ENCODE results near the gene MAP3K7CL.

MAP3K7CL gene

DNA sequence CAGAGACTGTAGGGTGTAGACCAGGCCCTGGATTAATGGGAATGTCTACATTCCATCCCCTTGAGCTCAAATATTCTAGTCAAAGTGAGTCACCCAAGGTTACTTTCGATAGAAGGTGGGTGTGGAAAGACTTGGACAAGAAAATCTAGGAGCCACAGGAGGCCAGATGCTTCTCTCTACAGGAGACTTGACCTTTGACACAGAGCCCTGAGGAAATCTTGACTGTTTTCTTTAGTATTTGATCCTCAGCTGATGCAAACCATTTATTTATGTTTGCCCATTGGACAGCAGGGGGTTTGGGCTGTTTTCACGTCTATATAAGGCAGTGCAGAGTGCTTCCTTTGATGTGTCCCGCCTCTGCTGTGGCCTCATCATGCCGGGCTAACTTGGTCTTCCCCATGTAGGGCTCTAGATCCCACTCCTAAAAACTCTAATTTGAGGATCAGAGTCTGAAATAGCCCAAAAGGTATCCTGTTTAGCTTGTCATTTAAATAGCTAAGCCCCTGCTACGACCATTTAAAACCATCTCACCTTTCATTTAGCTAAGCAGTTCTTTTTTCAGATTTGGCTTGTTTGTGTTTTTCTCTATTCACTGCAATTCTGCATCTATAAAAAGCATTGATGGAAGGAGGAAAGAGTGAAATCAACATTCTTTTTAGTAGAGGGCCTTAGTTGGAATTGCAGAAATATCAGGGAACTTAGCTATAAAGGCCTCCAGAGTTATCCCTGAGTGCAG is 15.5 kb upstream of the MAP3K7CL start:
- Histone ChIP-seq H3K4me1 (no peaks in the 10 kb centered on the region), H3K9me3 (no peaks in the 10 kb centered on the region), H3K4me3 (no peak overlapping the region), H3K27me3 (ENCODE audit: low read depth) (0 out of 2 replicates have a peak, but pooled peaks cover 2% of the 10 kb centered on the region), H3K36me3 (replicated peaks) (no peaks in the 10 kb centered on the region)
- no peak for DNase-seq (ENCODE audit: low spot score in 2 of 2)
- in situ Hi-C loops (cut with MboI; ENCODE audit: low sequenced_read_pairs), result no loop called here

DNA sequence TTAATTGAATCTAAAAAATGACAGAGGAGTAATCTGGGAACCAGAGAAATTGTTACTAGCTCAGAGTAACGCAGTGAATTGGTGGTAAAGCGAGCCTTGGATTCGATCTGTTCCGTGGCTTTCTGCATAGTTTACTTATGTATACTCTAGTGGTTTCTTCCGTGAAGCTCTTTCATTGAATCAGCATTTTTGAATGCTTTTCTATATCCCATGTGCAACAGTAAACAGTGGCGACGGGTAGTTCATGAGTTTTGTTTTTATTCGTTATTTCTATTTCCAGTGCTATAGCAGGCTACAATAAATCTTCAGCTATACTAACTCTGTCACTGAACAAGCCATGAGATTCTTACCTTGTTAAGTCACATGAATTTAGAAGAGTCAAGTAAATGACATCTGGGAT is 14.5 kb upstream of the MAP3K7CL start:
- no peaks in the 10 kb centered on the region for H3K4me1 ChIP-seq
- no peaks in the 10 kb centered on the region for H3K9me3 ChIP-seq
- 0 out of 2 replicates have a peak, but pooled peaks cover 2% of the 10 kb centered on the region for H3K27me3 ChIP-seq (ENCODE audit: low read depth)
- no peak for DNase-seq (ENCODE audit: low spot score in 2 of 2)
- no peak overlapping the region for H3K4me3 ChIP-seq
- in situ Hi-C loops (cut with MboI; ENCODE audit: low sequenced_read_pairs), result no loop called here
- H3K36me3 ChIP-seq (replicated peaks), result no peaks in the 10 kb centered on the region

DNA sequence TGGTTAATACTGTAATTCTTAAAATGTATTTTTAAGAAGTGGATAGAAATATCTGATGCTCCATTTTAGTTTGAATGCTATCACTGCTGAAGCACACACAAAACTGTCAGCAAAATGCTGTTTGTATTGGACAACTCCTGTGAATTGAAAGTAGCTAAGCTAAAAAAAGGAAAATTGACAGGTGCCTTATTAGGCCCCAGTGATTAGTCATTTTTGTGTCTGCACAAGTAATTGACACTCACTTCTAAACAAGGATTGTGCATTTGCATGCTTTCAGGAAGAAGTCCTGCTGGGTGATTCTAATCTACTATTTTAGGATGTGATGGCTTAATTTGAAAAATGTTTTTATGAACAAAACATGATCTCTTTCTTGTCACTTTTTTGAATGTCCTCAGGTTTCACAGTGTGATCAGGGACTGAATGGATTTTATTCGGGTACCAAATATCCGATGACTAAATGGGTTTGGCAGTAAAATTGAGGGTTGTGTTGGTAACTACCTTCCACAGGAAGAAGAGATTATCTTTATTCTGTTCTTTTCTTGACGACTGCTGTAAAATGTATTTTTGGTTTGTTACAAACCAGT is 13.0 kb upstream of the MAP3K7CL start:
- no peaks in the 10 kb centered on the region for H3K9me3 ChIP-seq
- in situ Hi-C loops (cut with MboI; ENCODE audit: low sequenced_read_pairs), result no loop called here
- H3K27me3 ChIP-seq (ENCODE audit: low read depth), result 0 out of 2 replicates have a peak, but pooled peaks cover 2% of the 10 kb centered on the region
- no peak for DNase-seq (ENCODE audit: low spot score in 2 of 2)
- H3K4me3 ChIP-seq, result no peak overlapping the region
- H3K36me3 ChIP-seq (replicated peaks), result no peaks in the 10 kb centered on the region
- H3K4me1 ChIP-seq, result no peaks in the 10 kb centered on the region

DNA sequence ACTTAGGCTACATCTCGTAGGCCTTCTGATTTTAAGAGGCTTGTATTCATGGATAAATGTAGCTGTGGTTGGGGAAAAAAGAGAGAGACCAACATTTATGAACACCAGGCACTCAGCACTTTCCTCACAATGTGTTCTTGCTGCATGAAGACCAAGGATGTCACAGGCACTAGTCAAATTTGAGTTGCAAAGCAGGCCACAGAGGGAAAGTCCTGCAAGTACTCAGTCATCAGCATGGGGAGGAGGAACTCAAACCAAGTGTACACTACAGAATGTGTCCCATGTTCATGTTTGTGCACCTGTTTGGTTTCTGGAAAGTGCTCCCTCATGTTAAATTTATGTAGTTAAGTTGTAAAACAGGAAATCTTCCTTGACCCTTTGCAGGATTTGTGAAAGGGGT is 8.7 kb upstream of the MAP3K7CL start:
- no peaks in the 10 kb centered on the region for H3K36me3 ChIP-seq (replicated peaks)
- H3K4me1 ChIP-seq, result no peaks in the 10 kb centered on the region
- H3K4me3 ChIP-seq, result no peak overlapping the region
- 0 out of 2 replicates have a peak, but pooled peaks cover 2% of the 10 kb centered on the region for H3K27me3 ChIP-seq (ENCODE audit: low read depth)
- in situ Hi-C loops (cut with MboI; ENCODE audit: low sequenced_read_pairs), result no loop called here
- no peaks in the 10 kb centered on the region for H3K9me3 ChIP-seq
- no peak for DNase-seq (ENCODE audit: low spot score in 2 of 2)

DNA sequence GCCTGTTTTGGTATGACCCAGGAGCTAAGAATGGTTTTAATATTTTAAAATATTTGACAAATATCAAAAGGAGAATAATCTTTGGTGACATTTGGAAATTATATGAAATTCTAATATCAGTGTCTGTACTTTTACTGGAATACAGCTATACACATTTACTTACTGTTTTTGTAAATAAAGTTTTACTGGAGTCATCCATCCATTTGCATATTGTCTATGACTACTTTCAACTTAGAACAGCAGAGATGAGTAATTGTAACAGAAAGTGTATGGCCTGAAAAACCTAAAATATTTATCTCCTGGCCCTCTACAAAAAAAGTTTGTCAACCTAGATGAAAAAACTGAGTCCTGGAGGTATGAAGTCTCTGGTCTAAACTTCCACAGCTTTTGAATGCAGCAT is 5.8 kb upstream of the MAP3K7CL start:
- DNase-seq (ENCODE audit: low spot score in 2 of 2), result no peak
- Histone ChIP-seq H3K36me3 (replicated peaks) (no peaks in the 10 kb centered on the region), H3K4me1 (no peaks in the 10 kb centered on the region), H3K9me3 (no peaks in the 10 kb centered on the region), H3K4me3 (no peak overlapping the region), H3K27me3 (ENCODE audit: low read depth) (no peaks in the 10 kb centered on the region)
- in situ Hi-C loops (cut with MboI; ENCODE audit: low sequenced_read_pairs), result no loop called here

DNA sequence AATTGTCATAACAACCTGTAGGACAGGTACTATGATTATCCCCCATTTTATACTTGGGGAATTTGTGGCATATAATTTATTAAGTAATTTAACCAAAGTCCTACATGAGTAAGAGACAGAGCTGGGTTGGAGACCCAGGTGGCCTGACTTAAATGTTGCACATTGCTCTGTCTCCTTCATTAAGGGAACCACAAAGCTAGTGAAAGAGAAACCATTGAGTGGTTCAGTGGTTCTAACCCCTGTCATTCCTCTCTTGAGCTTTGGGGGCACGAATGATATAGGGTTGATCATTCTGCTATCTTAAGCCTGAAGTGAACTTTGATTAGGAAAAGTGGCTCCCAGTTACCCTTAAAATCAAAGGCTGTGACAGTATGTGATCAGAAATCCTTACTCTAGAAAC is 5.3 kb upstream of the MAP3K7CL start:
- in situ Hi-C loops (cut with MboI; ENCODE audit: low sequenced_read_pairs), result no loop called here
- Histone ChIP-seq H3K9me3 (no peaks in the 10 kb centered on the region), H3K27me3 (ENCODE audit: low read depth) (no peaks in the 10 kb centered on the region), H3K4me1 (no peaks in the 10 kb centered on the region), H3K4me3 (no peak overlapping the region), H3K36me3 (replicated peaks) (no peaks in the 10 kb centered on the region)
- no peak for DNase-seq (ENCODE audit: low spot score in 2 of 2)

DNA sequence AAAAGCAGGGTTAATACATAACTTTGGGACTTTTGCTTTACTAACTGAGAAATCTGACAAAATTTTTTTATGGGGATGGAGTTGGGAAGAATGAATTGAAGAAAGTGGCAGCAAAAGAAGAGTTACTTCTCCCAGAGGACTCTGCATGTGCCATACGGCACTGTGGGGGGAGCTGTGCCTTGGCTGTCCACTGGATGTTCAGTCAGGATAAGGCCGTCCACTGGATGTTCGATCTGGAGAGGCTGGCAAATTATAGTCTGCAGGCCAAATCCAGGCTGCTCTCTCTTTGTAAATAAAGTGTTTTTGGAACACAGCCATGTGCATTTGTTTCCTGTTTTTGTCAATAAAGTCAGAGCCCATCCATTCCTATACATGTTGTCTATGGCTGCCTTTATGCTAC is 4.5 kb upstream of the MAP3K7CL start:
- in situ Hi-C loops (cut with MboI; ENCODE audit: low sequenced_read_pairs), result no loop called here
- Histone ChIP-seq H3K4me1 (no peaks in the 10 kb centered on the region), H3K27me3 (ENCODE audit: low read depth) (no peaks in the 10 kb centered on the region), H3K36me3 (replicated peaks) (no peaks in the 10 kb centered on the region), H3K9me3 (no peaks in the 10 kb centered on the region), H3K4me3 (no peak overlapping the region)
- DNase-seq (ENCODE audit: low spot score in 2 of 2), result no peak

DNA sequence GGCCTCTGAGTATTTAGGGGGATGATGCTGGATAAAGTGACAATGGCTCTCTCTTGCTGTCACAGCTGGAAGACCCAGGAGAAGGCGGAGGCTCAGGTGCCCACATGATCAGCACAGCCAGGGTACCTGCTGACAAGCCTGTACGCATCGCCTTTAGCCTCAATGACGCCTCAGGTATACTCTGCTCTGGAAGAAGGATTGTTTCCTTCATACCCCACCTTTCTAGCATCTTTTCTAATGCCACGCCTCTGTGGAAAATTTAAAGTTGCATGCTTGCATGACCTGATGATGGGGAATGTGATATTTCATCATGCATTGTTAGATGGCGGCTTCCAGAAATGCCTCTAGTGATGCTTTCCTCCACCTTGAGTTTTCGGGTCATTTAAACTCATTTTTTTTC is 2.8 kb downstream of the MAP3K7CL start:
- Histone ChIP-seq H3K4me3 (no peak overlapping the region), H3K27me3 (ENCODE audit: low read depth) (no peaks in the 10 kb centered on the region), H3K9me3 (no peaks in the 10 kb centered on the region), H3K36me3 (replicated peaks) (no peaks in the 10 kb centered on the region), H3K4me1 (no peaks in the 10 kb centered on the region)
- in situ Hi-C loops (cut with MboI; ENCODE audit: low sequenced_read_pairs), result no loop called here
- no peak for DNase-seq (ENCODE audit: low spot score in 2 of 2)

DNA sequence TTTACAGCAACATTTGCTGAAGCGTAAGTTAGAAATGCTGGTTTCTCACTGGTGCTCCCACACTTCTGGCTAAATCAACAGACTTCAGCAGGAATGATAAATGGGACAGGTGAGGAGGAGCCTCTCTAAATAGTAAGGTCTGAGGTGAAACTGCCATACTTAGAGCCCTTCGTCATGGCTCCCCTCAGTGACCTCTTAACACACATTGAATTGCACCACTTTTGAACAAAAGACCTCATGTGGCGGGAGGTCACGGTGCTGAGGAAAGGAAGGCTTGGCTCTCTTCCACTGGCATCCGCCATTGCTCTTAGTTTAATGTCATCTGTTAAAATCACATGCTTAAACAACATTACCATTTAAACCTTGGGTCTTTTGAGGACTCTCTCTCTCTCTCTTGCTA is 3.4 kb downstream of the MAP3K7CL start:
- in situ Hi-C loops (cut with MboI; ENCODE audit: low sequenced_read_pairs), result no loop called here
- Histone ChIP-seq H3K4me3 (no peak overlapping the region), H3K4me1 (no peaks in the 10 kb centered on the region), H3K27me3 (ENCODE audit: low read depth) (no peaks in the 10 kb centered on the region), H3K9me3 (no peaks in the 10 kb centered on the region), H3K36me3 (replicated peaks) (no peaks in the 10 kb centered on the region)
- DNase-seq (ENCODE audit: low spot score in 2 of 2), result no peak

DNA sequence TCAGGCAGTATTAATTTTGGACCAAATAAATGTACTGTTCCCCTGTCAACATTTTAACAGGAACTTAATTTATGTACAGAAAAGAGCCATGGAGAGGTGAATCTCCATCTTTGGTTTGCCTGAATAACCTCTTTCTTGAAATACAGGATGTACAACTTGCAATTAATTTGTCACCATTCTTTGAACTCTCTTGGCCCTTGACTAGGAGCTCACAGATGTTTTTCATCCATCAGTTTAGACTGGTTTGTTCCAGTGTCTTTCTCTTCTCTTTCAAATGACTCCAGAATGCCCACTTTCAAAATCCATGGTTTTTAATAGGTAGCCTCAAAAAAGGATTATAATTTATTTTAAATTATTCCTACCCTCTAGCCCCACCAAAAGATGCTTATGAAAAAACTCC is 5.0 kb downstream of the MAP3K7CL start:
- no peak for DNase-seq (ENCODE audit: low spot score in 2 of 2)
- in situ Hi-C loops (cut with MboI; ENCODE audit: low sequenced_read_pairs), result no loop called here
- no peaks in the 10 kb centered on the region for H3K4me1 ChIP-seq

DNA sequence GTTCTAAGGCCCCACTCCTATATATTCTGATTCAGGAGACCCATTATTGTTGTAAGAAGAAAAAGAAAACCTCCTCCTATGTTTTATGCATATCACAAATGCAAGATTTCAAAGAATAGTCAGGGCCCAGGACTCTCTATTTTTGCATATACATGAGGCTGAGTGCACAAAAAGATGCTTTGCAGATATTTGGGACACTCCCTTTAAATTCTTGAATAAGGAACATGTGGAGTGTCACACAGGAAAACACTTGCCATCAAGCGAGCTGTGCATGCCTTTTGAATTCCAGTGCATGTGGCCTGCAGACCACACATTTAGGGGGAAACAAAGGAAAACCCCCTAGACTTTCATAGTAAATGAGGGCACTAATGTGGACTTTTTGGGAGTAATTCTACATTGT is 5.6 kb downstream of the MAP3K7CL start:
- Histone ChIP-seq H3K4me1 (no peaks in the 10 kb centered on the region), H3K4me3 (no peak overlapping the region), H3K9me3 (no peaks in the 10 kb centered on the region), H3K36me3 (replicated peaks) (no peaks in the 10 kb centered on the region), H3K27me3 (ENCODE audit: low read depth) (no peaks in the 10 kb centered on the region)
- DNase-seq (ENCODE audit: low spot score in 2 of 2), result no peak
- in situ Hi-C loops (cut with MboI; ENCODE audit: low sequenced_read_pairs), result no loop called here

More for the DNA sequence above, 5.0 kb downstream of the MAP3K7CL start:
- no peaks in the 10 kb centered on the region for H3K36me3 ChIP-seq (replicated peaks)
- no peak overlapping the region for H3K4me3 ChIP-seq
- no peaks in the 10 kb centered on the region for H3K9me3 ChIP-seq
- H3K27me3 ChIP-seq (ENCODE audit: low read depth), result no peaks in the 10 kb centered on the region

DNA sequence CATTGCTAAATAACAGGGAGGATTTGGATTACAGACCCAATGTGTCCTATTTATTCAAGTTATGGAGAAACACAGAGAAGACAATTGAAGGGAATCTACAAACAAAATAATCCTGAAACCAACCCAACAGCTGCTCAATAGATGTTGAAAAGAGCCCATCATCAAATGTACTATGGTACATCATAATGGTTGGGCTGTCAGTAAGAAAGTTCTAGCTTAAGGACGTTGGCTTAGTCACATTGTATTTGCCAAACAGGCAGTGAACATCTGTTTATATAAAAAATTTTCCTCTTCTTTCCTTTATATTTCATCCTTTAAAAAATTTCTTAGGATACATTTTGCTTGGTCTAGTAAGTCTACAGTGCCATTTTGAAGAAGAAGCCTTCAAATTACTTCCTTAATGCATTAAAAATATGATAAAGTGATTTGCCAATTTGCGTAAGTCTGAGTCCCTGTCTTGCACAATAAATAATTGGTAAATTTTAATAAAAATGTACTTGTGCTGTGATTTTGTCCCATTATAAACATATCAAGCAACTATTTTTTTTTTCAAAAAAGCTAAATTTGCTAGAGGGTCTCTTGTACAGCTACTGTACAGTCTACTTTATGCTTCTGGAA is 14.4 kb downstream of the MAP3K7CL start:
- no peaks in the 10 kb centered on the region for H3K9me3 ChIP-seq
- no peaks in the 10 kb centered on the region for H3K27me3 ChIP-seq (ENCODE audit: low read depth)
- H3K4me1 ChIP-seq, result no peaks in the 10 kb centered on the region
- in situ Hi-C loops (cut with MboI; ENCODE audit: low sequenced_read_pairs), result no loop called here
- DNase-seq (ENCODE audit: low spot score in 2 of 2), result no peak
- H3K4me3 ChIP-seq, result no peak overlapping the region
- no peaks in the 10 kb centered on the region for H3K36me3 ChIP-seq (replicated peaks)

DNA sequence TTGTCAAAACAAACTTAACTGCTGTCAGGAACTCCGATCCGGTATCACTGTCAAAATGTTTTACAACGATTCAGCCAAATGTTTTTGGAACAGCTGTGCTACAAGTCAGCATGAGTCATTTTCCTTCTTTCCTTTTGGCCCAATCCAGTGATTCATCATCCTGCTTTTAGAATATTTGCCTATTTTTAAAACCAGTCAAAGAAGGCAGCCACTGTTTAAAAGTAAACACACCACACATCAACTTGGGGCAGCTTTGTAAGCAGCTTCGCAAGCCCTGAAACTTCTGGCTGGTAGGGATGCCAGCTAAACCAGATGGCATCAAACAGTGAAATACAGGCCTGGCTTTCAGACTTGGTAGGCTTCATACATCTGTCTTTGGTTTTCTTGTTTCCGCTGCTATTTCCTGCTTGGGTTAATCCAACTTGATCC is 14.9 kb downstream of the MAP3K7CL start:
- Histone ChIP-seq H3K9me3 (no peaks in the 10 kb centered on the region), H3K27me3 (ENCODE audit: low read depth) (no peaks in the 10 kb centered on the region), H3K36me3 (replicated peaks) (no peaks in the 10 kb centered on the region), H3K4me1 (no peaks in the 10 kb centered on the region), H3K4me3 (no peak overlapping the region)
- no peak for DNase-seq (ENCODE audit: low spot score in 2 of 2)
- in situ Hi-C loops (cut with MboI; ENCODE audit: low sequenced_read_pairs), result no loop called here

DNA sequence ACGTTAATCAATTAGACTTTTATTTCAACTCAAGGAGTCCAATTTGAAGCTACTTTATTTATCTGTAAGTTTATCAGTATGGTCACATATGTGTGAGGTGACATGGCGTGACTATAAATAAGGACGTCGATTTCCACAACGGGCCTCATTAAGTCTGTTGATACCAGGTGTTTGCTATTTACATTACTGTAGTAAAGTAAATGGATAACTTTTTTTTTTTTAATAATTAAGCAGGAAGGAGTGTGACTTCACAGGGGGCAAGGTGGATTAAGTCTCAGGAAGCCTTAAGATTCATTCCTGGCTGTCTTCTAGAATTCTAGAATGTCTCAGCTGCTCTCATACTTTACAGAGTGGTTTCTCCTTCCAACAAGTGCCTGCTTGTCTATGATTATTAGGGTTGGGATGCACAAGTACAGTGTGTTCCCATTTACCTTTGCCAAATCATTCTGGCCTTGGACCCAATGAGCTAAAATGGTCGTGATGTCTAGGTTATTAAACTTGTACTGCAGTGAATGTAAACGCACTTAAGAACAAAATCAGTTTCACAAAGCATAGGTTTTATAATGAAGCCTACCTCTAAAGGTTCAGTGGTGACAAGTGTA is 15.5 kb downstream of the MAP3K7CL start:
- Histone ChIP-seq H3K9me3 (no peaks in the 10 kb centered on the region), H3K4me1 (no peaks in the 10 kb centered on the region), H3K36me3 (replicated peaks) (no peaks in the 10 kb centered on the region), H3K4me3 (no peak overlapping the region), H3K27me3 (ENCODE audit: low read depth) (no peaks in the 10 kb centered on the region)
- DNase-seq (ENCODE audit: low spot score in 2 of 2), result no peak
- in situ Hi-C loops (cut with MboI; ENCODE audit: low sequenced_read_pairs), result no loop called here
